HFFc6 (cell line): ENCODE measurements around the gene PURB. TPM values are rescaled to one million over a fixed set of nuclear protein-coding genes. Genes with fewer than 3 reads are reported as not detected.
A peak's percentile ranks its signal among the peaks of the same experiment; 100 is the strongest.
"Not testable (repeated sequence)": the region's sequence is repeated elsewhere in the genome, so short reads cannot be mapped to it uniquely, and the experiment has no call there.

Source experiments
- DNase-seq: peaks from one replicate; pipeline ENCODE4 v3.0.0-alpha.2; 2018
- H3K27ac Mint-ChIP-seq: 2 replicates; pipeline ENCODE4 v1.8.0; 2020; ENCODE audit warnings: mild to moderate bottlenecking, mixed read lengths
- H3K27me3 Mint-ChIP-seq: 2 replicates; pipeline ENCODE4 v1.8.0; 2021; ENCODE audit warnings: mild to moderate bottlenecking, moderate library complexity, mixed read lengths; ENCODE audit not compliant: insufficient read depth
- H3K36me3 Mint-ChIP-seq: 2 replicates; pipeline ENCODE4 v1.8.0; 2021; ENCODE audit warnings: low read depth, mixed read lengths
- H3K4me1 Mint-ChIP-seq: 2 replicates; pipeline ENCODE4 v1.8.0; 2020; ENCODE audit warnings: low read depth, mixed read lengths
- H3K4me3 Mint-ChIP-seq: 2 replicates; pipeline ENCODE4 v1.8.0; 2020; ENCODE audit warnings: mild to moderate bottlenecking, moderate library complexity, mixed read lengths
- H3K9me3 Mint-ChIP-seq: 2 replicates; pipeline ENCODE4 v1.8.0; 2020; ENCODE audit warnings: mild to moderate bottlenecking, mixed read lengths
- total RNA-seq, 6 experiments: library from RNA; stranded (reverse); fragmentation: NEBNext Ultra II Directional; extraction: Animal tissue kit (Norgen Biotek cat#: 25700); gene quantifications; 2 replicates in 1 of 6; 3 replicates in 5 of 6; pipeline ENCODE4 v1.2.3, GENCODE V29; 2021
- TF ChIP-seq, protein P1 (sequence below): fragments of 200-600 bp; sonication (generic); IDR thresholded peaks from 2 replicates; pipeline ENCODE4 v1.5.0; 2021; ENCODE audit warnings: antibody characterized with exemption, mild to moderate bottlenecking

The PURB gene
- total RNA-seq, 6 experiments from 2014 or later: 22.2 to 32.2 (median 26.0) TPM

DNA sequence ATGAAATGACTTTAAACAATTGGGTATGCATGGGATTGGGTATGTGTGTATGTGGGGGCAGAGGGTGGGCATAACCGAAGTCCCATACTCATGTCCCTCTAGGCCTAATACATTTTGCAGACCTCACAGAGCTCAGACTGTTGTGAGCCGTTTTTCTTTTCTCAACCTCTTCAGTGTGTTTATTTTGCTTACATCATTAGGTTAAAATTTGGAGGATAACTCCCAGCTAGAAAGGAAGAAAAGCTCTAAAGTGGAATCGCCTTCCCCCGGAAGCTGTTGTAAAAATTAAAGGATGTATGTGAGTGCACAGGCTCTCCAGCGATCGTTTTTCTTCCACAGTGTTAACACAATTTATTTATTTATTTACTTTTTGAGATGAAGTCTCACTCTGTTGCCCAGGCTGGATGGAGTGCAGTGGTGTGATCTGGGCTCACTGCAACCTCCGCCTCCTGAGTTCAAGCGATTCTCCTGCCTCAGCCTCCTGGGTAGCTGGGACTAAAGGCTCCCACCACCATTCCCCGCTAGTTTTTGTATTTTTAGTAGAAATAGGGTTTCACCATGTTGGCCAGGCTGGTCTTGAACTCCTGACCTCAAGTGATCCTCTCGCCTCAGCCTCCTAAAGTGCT lies 36.0 kb downstream of the PURB start:
- DNase-seq: no peak

DNA sequence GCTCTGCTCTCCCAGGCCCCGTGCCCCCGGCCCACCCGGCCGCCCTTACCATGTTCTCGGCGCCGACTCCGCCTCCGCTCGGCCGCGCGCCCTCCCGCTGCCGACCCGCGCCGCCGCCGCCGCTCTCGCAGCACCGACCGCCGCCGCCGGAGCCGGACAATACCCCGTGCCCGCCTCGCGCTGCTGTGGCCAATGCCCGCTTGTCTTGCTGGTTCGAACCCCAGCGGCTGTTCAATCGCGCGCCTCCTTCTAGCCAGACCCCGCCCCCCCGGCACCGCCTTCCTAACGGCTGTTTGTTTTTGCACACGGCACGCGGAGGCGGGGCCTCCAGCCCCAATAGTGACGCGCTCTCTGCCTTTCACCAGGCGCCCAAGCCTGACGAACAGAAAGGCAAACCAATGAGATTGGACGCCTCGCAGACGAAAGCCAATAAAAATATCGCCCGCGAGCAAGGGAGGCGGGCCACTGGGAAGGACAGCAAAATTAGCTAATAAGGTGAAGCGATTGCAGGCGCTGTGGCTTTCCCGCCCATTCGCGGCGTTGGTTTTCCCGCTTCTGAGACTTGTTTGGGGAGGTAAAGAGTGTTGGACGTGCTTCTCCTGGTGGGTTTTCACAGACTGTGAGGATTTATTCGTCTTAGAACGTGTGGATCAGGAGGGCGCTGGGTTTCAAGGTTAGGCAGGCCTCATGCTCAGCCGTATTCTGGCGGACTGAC lies 37.3 kb downstream of the PURB start, which contains the start of gene H2AZ2:
H2AZ2 (minus strand) TSS at position 168 of the 715 bp plus-strand sequence; CDS start at position 52, 116 bp downstream.
- DNase-seq: peak; percentile 100
- no peaks in the 10 kb centered on the region for H3K36me3 Mint-ChIP-seq
- TF ChIP-seq, protein P1, sequence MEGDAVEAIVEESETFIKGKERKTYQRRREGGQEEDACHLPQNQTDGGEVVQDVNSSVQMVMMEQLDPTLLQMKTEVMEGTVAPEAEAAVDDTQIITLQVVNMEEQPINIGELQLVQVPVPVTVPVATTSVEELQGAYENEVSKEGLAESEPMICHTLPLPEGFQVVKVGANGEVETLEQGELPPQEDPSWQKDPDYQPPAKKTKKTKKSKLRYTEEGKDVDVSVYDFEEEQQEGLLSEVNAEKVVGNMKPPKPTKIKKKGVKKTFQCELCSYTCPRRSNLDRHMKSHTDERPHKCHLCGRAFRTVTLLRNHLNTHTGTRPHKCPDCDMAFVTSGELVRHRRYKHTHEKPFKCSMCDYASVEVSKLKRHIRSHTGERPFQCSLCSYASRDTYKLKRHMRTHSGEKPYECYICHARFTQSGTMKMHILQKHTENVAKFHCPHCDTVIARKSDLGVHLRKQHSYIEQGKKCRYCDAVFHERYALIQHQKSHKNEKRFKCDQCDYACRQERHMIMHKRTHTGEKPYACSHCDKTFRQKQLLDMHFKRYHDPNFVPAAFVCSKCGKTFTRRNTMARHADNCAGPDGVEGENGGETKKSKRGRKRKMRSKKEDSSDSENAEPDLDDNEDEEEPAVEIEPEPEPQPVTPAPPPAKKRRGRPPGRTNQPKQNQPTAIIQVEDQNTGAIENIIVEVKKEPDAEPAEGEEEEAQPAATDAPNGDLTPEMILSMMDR: peak; percentile 56
- peak within 1 kb of the TSS; percentile 99 for H3K4me3 Mint-ChIP-seq
- peak within 1 kb of the TSS; percentile 98 for H3K27ac Mint-ChIP-seq
- H3K4me1 Mint-ChIP-seq: peaks cover 42% of the 10 kb centered on the region
- no peaks in the 10 kb centered on the region for H3K27me3 Mint-ChIP-seq
- no peaks in the 10 kb centered on the region for H3K9me3 Mint-ChIP-seq

More for the DNA sequence above, 36.0 kb downstream of the PURB start:
- H3K27ac Mint-ChIP-seq: peak overlapping the region; percentile 97
- no peaks in the 10 kb centered on the region for H3K27me3 Mint-ChIP-seq
- peak overlapping the region; percentile 99 for H3K4me3 Mint-ChIP-seq
- no peaks in the 10 kb centered on the region for H3K9me3 Mint-ChIP-seq
- no peaks in the 10 kb centered on the region for H3K36me3 Mint-ChIP-seq
- TF ChIP-seq, protein P1: no peak
- peaks cover 46% of the 10 kb centered on the region for H3K4me1 Mint-ChIP-seq

DNA sequence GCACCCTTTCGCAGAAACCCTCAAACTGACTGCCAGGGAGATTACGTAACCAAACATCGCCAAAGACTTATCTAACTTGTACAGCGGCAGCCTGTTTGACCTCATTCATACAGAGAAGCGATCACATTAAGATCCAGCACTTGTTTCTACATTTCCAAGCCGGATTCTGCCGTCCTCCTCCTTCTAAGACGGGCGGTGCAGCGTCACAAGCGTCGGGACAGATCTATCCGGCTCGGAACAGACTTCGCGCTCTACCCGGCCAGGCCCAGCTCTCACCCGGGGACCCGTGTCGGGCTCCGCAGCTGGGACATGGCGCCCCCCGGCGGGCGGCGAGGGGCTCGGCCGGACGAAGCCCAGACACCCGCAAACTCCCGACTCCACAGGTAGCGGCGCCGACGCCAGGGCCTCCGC lies 37.8 kb downstream of the PURB start:
- Mint-ChIP-seq H3K4me3 (peak overlapping the region; percentile 99), H3K4me1 (peaks cover 42% of the 10 kb centered on the region), H3K27ac (peak overlapping the region; percentile 98), H3K9me3 (no peaks in the 10 kb centered on the region), H3K36me3 (peaks cover 3% of the 10 kb centered on the region), H3K27me3 (no peaks in the 10 kb centered on the region)
- DNase-seq: peak; percentile 77
- TF ChIP-seq, protein P1: peak; percentile 94

DNA sequence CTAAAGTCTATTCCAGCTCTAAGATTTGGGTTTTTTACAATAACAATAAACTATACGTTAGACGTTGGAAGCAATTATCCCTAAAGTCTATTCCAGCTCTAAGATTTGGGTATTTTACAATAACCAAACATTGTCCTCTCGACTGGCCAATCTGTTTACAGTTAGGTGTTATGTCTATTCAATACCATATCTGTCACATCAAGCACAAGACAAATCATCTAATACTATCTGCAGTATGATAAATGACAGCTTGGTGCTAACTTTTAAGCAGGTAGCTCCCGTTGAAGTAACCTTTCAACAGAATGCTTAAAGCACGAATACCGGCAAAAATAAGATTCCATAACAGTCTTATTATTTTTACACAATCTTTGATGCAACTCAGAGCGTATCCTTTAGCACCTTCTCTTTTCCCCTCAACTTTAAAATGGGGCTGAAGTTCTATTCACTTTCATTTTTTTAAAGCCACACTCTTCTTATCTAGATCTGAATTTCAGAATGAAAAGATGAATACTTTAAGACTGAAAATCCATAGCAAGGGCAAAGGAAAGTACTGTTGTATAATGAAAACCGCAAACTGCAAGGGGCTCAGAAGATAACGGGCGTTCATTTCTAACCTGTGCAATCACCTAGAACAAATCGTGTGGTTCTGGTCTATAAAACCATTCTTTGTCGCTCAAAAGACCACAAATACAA lies 38.4 kb downstream of the PURB start:
- DNase-seq: no peak
- Mint-ChIP-seq H3K36me3 (peaks cover 7% of the 10 kb centered on the region), H3K4me3 (peak overlapping the region; percentile 99), H3K9me3 (no peaks in the 10 kb centered on the region), H3K27me3 (no peaks in the 10 kb centered on the region), H3K27ac (peak overlapping the region; percentile 98), H3K4me1 (peaks cover 42% of the 10 kb centered on the region)
- TF ChIP-seq, protein P1: no peak

DNA sequence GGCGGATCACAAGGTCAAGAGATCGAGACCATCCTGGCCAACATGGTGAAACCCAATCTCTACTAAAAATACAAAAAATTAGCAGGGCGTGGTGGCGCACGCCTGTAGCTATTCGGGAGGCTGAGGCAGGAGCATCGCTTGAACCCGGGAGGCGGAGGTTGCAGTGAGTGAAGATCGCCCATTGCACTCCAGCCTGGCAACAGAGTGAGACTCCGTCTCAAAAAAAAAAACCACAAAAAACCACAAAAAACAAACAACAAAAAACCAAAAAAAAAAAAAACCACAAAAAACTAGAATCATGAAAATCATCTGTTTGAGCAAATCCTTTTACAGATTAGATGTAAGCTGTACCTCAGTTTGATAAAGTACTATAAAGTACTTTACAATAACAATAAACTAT lies 38.9 kb downstream of the PURB start:
- Mint-ChIP-seq H3K4me1 (peaks cover 42% of the 10 kb centered on the region), H3K27ac (peak overlapping the region; percentile 98), H3K36me3 (peaks cover 12% of the 10 kb centered on the region), H3K4me3 (peak overlapping the region; percentile 99)
- H3K9me3 Mint-ChIP-seq, H3K27me3 Mint-ChIP-seq, DNase-seq: not testable (repeated sequence)

DNA sequence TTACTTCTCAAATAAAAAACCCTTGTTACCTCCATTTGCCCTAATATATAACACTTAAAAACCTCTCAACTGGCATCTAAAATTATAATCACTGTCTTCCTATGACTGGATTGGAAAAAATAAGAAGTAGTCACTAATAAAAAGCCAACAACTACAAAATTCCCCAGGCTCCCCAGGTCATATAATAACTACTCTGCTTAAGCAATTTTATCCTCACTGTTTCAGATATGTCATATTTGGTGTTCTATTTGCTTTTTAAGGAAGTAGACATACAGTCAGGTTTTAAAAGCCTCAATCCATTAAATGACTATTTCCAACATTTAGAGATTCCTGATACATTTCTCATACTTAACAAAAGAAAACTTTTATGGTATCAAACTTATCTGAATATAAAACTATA lies 39.9 kb downstream of the PURB start:
- H3K27ac Mint-ChIP-seq: peak overlapping the region; percentile 2
- H3K36me3 Mint-ChIP-seq: peaks cover 12% of the 10 kb centered on the region
- no peaks in the 10 kb centered on the region for H3K9me3 Mint-ChIP-seq
- peaks cover 38% of the 10 kb centered on the region for H3K4me1 Mint-ChIP-seq
- no peaks in the 10 kb centered on the region for H3K27me3 Mint-ChIP-seq
- peak overlapping the region; percentile 99 for H3K4me3 Mint-ChIP-seq
- TF ChIP-seq, protein P1: no peak
- DNase-seq: no peak

DNA sequence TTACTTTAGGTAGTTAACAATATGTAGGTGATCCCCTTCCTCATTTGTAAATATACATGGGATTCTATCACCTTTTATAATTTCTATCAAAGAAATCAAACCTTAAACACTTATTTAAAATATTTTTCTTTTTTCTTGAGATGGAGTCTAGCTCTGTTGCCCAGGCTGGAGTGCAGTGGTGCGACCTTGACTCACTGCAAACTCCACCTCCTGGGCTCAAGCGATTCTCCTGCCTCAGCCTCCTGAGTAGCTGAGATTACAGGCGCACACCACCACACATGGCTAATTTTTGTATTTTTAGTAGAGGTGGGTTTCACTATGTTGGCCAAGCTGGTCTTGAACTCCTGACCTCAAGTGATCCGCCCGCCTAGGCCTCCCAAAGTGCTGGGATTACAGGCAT lies 41.9 kb downstream of the PURB start:
- not testable (repeated sequence) for H3K9me3 Mint-ChIP-seq, H3K27ac Mint-ChIP-seq, H3K4me3 Mint-ChIP-seq, DNase-seq, H3K27me3 Mint-ChIP-seq
- peaks cover 20% of the 10 kb centered on the region for H3K4me1 Mint-ChIP-seq
- H3K36me3 Mint-ChIP-seq: peaks cover 17% of the 10 kb centered on the region

DNA sequence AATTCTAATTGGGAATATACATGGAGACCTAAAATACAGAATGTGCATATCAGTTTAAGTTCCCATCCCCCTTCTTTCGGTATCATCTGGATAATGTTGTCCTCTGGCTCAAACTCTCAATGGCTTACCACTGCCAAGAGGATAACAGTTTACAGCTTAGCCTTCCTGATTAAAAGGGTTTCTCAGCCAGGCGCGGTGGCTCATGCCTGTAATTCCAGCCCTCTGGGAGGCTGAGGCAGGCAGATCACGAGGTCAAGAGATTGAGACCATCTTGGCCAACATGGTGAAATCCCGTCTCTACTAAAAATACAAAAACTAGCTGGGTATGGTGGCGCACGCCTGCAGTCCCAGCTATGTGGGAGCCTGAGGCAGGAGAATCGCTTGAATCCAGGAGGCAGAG lies 42.7 kb downstream of the PURB start:
- H3K9me3 Mint-ChIP-seq, DNase-seq, H3K27me3 Mint-ChIP-seq, H3K4me3 Mint-ChIP-seq: not testable (repeated sequence)
- Mint-ChIP-seq H3K4me1 (peaks cover 20% of the 10 kb centered on the region), H3K27ac (peak overlapping the region; percentile 29; the same call in 1 of the 2 replicates), H3K36me3 (peaks cover 17% of the 10 kb centered on the region)
